ENCODE data around the gene INHBC. TPM values are rescaled to one million over a fixed set of nuclear protein-coding genes. Genes with fewer than 3 reads are reported as not detected.

Gene INHBC
- total RNA-seq, 2 experiments from 2014 or later = 0.20 to 0.33 TPM

DNA sequence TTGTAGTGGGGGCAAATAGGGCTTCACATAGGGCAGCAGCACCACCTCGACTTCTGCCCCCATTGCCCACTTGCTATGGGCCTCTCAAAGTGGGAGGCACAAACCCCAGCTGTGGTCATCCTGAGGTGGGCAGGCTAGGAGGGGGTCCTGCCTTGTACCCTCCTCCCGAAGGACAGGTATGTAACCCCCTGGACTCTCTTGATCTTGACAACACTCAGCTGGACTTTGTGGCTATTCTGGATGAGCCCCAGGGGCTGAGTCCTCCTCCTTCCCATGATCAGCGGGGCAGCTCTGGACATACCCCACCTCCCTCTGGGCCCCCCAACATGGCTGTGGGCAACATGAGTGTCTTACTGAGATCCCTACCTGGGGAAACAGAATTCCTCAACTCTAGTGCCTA is 37.1 kb downstream of the INHBC start:
- Mint-ChIP-seq H3K27ac (peak overlapping the region; percentile 61), H3K9me3 (no peaks in the 10 kb centered on the region), H3K36me3 (ENCODE audit: low read depth) (peaks cover 82% of the 10 kb centered on the region), H3K4me1 (ENCODE audit: low read depth) (peaks cover 64% of the 10 kb centered on the region), H3K4me3 (no peak overlapping the region), H3K27me3 (no peaks in the 10 kb centered on the region)
- intact Hi-C loops (cut with DNase I, micrococcal nuclease) = no loop called here
- no peak overlapping the region for H3K4me3 ChIP-seq (ENCODE audit: low read length)
- H3K4me1 ChIP-seq (ENCODE audit: insufficient read depth, low read length) = peaks cover 52% of the 10 kb centered on the region
- TF ChIP-seq, protein P1, sequence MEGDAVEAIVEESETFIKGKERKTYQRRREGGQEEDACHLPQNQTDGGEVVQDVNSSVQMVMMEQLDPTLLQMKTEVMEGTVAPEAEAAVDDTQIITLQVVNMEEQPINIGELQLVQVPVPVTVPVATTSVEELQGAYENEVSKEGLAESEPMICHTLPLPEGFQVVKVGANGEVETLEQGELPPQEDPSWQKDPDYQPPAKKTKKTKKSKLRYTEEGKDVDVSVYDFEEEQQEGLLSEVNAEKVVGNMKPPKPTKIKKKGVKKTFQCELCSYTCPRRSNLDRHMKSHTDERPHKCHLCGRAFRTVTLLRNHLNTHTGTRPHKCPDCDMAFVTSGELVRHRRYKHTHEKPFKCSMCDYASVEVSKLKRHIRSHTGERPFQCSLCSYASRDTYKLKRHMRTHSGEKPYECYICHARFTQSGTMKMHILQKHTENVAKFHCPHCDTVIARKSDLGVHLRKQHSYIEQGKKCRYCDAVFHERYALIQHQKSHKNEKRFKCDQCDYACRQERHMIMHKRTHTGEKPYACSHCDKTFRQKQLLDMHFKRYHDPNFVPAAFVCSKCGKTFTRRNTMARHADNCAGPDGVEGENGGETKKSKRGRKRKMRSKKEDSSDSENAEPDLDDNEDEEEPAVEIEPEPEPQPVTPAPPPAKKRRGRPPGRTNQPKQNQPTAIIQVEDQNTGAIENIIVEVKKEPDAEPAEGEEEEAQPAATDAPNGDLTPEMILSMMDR (IDR thresholded peaks at IDR 0.05) = no peak
- ChIA-PET CTCF (interaction anchor here (1.1 kb wide), 1 partner anchor 10 kb away, joined by 3 read pairs; no protein-coding TSS in a partner anchor), POLR2A (interaction anchor here (1.4 kb wide), 1 partner anchor 13 kb away, joined by 5 read pairs; no protein-coding TSS in a partner anchor)
- no peaks in the 10 kb centered on the region for H3K27me3 ChIP-seq (ENCODE audit: control insufficient read depth in 1 of 2, insufficient read depth in 2 of 2, low read length in 2 of 2)
- no peaks in the 10 kb centered on the region for H3K9me3 ChIP-seq (ENCODE audit: control insufficient read depth in 1 of 2, insufficient read depth in 1 of 2, low read length in 2 of 2)
- no peak for ATAC-seq (ENCODE audit: poor library complexity)
- H3K27ac ChIP-seq (ENCODE audit: low read depth in 1 of 2, low read length in 2 of 2) = peak overlapping the region in 1 of 2 donors; percentile 40
- H3K36me3 ChIP-seq (ENCODE audit: insufficient read depth, low read length) = peaks cover 74% of the 10 kb centered on the region
- DNase-seq = no peak

DNA sequence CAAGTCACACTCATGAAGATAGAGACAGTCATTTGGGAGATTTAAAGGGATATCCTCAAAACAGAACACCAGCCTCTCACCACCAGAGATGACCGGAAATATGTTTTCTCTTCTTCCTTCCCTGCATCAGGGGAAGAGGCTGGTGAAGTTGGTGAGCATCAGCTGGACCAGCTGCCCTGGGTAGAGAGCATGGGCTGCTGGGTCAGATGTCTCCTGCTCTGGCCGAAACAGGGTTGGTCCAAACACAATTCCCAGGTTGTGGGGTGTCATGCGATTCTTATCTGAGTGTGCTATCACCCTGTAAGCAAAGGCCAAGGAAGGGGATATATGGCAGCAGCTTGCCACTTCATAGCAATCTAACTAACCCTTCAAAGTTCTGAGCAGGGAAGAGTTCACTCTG is 37.8 kb downstream of the INHBC start:
- H3K4me3 Mint-ChIP-seq = no peak overlapping the region
- POLR2A ChIA-PET = interaction anchor here (1.4 kb wide), 1 partner anchor 13 kb away, joined by 5 read pairs; no protein-coding TSS in a partner anchor
- no peak overlapping the region for H3K27ac ChIP-seq (ENCODE audit: low read depth in 1 of 2, low read length in 2 of 2)

DNA sequence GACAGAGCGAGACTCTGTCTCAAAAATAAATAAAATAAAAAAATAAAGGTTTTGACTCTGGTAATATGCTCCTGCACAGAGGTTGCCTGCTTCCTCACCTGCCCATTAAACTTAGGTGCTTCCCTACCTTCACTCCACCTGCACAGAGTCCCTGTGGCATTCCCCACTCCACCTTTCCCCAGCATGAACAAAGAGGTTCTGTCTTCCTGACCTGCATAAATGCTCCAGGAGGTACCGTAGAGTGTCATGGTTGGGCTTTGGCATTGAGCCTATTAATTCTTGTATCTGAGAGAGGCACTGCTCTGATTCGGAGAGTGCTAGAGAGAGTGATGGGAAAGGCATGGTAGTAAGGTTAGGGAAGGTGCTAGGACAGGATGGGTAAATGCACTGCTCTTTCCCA is 38.8 kb downstream of the INHBC start:
- no peak overlapping the region for H3K27ac ChIP-seq (ENCODE audit: low read depth in 1 of 2, low read length in 2 of 2)
- DNase-seq = no peak
- Mint-ChIP-seq H3K4me1 (ENCODE audit: low read depth) (peaks cover 67% of the 10 kb centered on the region), H3K36me3 (ENCODE audit: low read depth) (peaks cover 90% of the 10 kb centered on the region), H3K4me3 (peak overlapping the region; percentile 89), H3K9me3 (no peaks in the 10 kb centered on the region), H3K27me3 (no peaks in the 10 kb centered on the region), H3K27ac (peak overlapping the region; percentile 88)
- H3K4me1 ChIP-seq (ENCODE audit: insufficient read depth, low read length) = peaks cover 66% of the 10 kb centered on the region
- no peaks in the 10 kb centered on the region for H3K27me3 ChIP-seq (ENCODE audit: control insufficient read depth in 1 of 2, insufficient read depth in 2 of 2, low read length in 2 of 2)
- no peak overlapping the region for H3K4me3 ChIP-seq (ENCODE audit: low read length)
- peaks cover 69% of the 10 kb centered on the region for H3K36me3 ChIP-seq (ENCODE audit: insufficient read depth, low read length)
- intact Hi-C loops (cut with DNase I, micrococcal nuclease) = no loop called here
- POLR2A ChIA-PET = no interaction called here
- H3K9me3 ChIP-seq (ENCODE audit: control insufficient read depth in 1 of 2, insufficient read depth in 1 of 2, low read length in 2 of 2) = no peaks in the 10 kb centered on the region
- CTCF ChIA-PET = interaction anchor here (2.4 to 4.2 kb wide), 2 partner anchors 11 to 15 kb away, joined by 5 to 35 read pairs; no protein-coding TSS in a partner anchor
- TF ChIP-seq, protein P1 (IDR thresholded peaks at IDR 0.05) = no peak
- ATAC-seq (ENCODE audit: poor library complexity) = no peak

More for the DNA sequence above, 37.8 kb downstream of the INHBC start:
- Mint-ChIP-seq H3K27me3 (no peaks in the 10 kb centered on the region), H3K9me3 (no peaks in the 10 kb centered on the region), H3K4me1 (ENCODE audit: low read depth) (peaks cover 66% of the 10 kb centered on the region), H3K36me3 (ENCODE audit: low read depth) (peaks cover 89% of the 10 kb centered on the region), H3K27ac (peak overlapping the region; percentile 61)
- H3K4me1 ChIP-seq (ENCODE audit: insufficient read depth, low read length) = peaks cover 56% of the 10 kb centered on the region
- DNase-seq (no peak), ATAC-seq (ENCODE audit: poor library complexity) (no peak)
- CTCF ChIA-PET = interaction anchor here (1.1 kb wide), 1 partner anchor 11 kb away, joined by 3 read pairs; no protein-coding TSS in a partner anchor
- H3K36me3 ChIP-seq (ENCODE audit: insufficient read depth, low read length) = peaks cover 74% of the 10 kb centered on the region
- intact Hi-C loops (cut with DNase I, micrococcal nuclease) = no loop called here
- no peak overlapping the region for H3K4me3 ChIP-seq (ENCODE audit: low read length)
- H3K9me3 ChIP-seq (ENCODE audit: control insufficient read depth in 1 of 2, insufficient read depth in 1 of 2, low read length in 2 of 2) = no peaks in the 10 kb centered on the region
- no peaks in the 10 kb centered on the region for H3K27me3 ChIP-seq (ENCODE audit: control insufficient read depth in 1 of 2, insufficient read depth in 2 of 2, low read length in 2 of 2)
- TF ChIP-seq, protein P1 (IDR thresholded peaks at IDR 0.05) = no peak
